Panc1 (cell line): ENCODE measurements around the gene PFN1. TPM values are rescaled to one million over a fixed set of nuclear protein-coding genes. Genes with fewer than 3 reads are reported as not detected.
A peak's percentile ranks its signal among the peaks of the same experiment; 100 is the strongest.

Experiments
- ATAC-seq: fragments of 200-7000 bp; cut with Tn5 transposase; 2 replicates; pipeline ENCODE4 v1.9.1; 2020; ENCODE audit warnings: mild to moderate bottlenecking, moderate library complexity
- BruUV-seq: library from RNA; stranded (reverse); fragments of 400-500 nt; replicated peaks from 2 replicates; lab custom pipeline; 2021; lab: Mats Ljungman, UMichigan
- CTCF ChIA-PET: fragments of 300-600 bp; sonication (Branson Sonifier 250); formaldehyde crosslinking; loops from one replicate; lab custom pipeline; 2022; ENCODE audit warnings: antibody characterized with exemption; lab: Charles Lee
- POLR2A ChIA-PET: fragments of 300-600 bp; sonication (Branson Sonifier 250); formaldehyde crosslinking; loops from one replicate; lab custom pipeline; 2022; ENCODE audit warnings: antibody characterized with exemption; lab: Charles Lee
- DNase-seq: peaks from one replicate; pipeline ENCODE4 v3.0.0-alpha.2; 2010; ENCODE audit warnings: low read depth, low spot score
- H3K27ac ChIP-seq: 2 replicates; pipeline ENCODE4 v1.5.1; 2011; ENCODE audit warnings: mild to moderate bottlenecking, low read length, inconsistent platforms
- H3K27me3 ChIP-seq: fragments of 200-500 bp; sonication (Bioruptor generic); 2 replicates; pipeline ENCODE4 v1.6.0; 2014; ENCODE audit warnings: low read length, inconsistent platforms; ENCODE audit not compliant: control insufficient read depth, insufficient read depth
- H3K36me3 ChIP-seq: fragments of 200-500 bp; sonication (Bioruptor generic); 2 replicates; pipeline ENCODE4 v1.5.1; 2014; ENCODE audit warnings: inconsistent platforms, mild to moderate bottlenecking, low read length, moderate library complexity; ENCODE audit not compliant: control insufficient read depth, insufficient read depth
- H3K4me1 ChIP-seq: 2 replicates; pipeline ENCODE4 v1.5.1; 2011; ENCODE audit warnings: inconsistent platforms, mild to moderate bottlenecking, low read length, moderate library complexity; ENCODE audit not compliant: control insufficient read depth, insufficient read depth
- H3K4me3 ChIP-seq, 2 experiments: 2 replicates each; pipeline ENCODE4 v1.5.1; 2011 to 2012; ENCODE audit warnings: low read depth in 2 of 2, low read length in 2 of 2, mild to moderate bottlenecking in 2 of 2, inconsistent platforms in 1 of 2, moderate library complexity in 1 of 2
- H3K9me3 ChIP-seq: fragments of 200-500 bp; sonication (Bioruptor generic); 2 replicates; pipeline ENCODE4 v1.5.1; 2014; ENCODE audit warnings: low read depth, mild to moderate bottlenecking, inconsistent platforms, low read length, moderate library complexity; ENCODE audit not compliant: control insufficient read depth, insufficient read depth
- CTCF ChIP-seq: fragments of 450-650 bp; IDR thresholded peaks from 2 replicates; pipeline ENCODE4 v1.5.1; 2017; ENCODE audit warnings: mild to moderate bottlenecking
- POLR2AphosphoS5 ChIP-seq: IDR thresholded peaks from 2 replicates; pipeline ENCODE4 v1.6.1; 2012; ENCODE audit warnings: mild to moderate bottlenecking, low read depth, low read length, moderate library complexity
- REST ChIP-seq, 2 experiments: IDR thresholded peaks; 2 replicates each; pipeline ENCODE4 v1.6.1; 2011 to 2012; ENCODE audit warnings: low read depth in 2 of 2, control low read depth in 1 of 2, low read length in 1 of 2, mild to moderate bottlenecking in 1 of 2, moderate library complexity in 1 of 2; ENCODE audit not compliant: insufficient read depth in 1 of 2
- SIN3A ChIP-seq: IDR thresholded peaks from 2 replicates; pipeline ENCODE4 v1.6.1; 2012; ENCODE audit warnings: low read depth, mild to moderate bottlenecking, low read length, moderate library complexity, borderline replicate concordance; ENCODE audit not compliant: insufficient read depth
- TCF7L2 ChIP-seq: IDR thresholded peaks from 2 replicates; pipeline ENCODE4 v1.6.1; 2011; ENCODE audit warnings: mild to moderate bottlenecking, low read depth, low read length, inconsistent platforms
- in situ Hi-C: cut with HindIII; loops from 2 replicates; pipeline ENCODE4 v1.10.0; 2016; ENCODE audit warnings: low sequenced_read_pairs, low pct_unique_long_range_greater_than_20kb
- intact Hi-C: fragments of 100-400 bp; cut with micrococcal nuclease; formaldehyde crosslinking; loops from one replicate; pipeline ENCODE4 v1.10.0; 2022; ENCODE audit not compliant: unreplicated experiment
- total RNA-seq: library from RNA; stranded (reverse); gene quantifications from one replicate; pipeline ENCODE4 v1.2.1, GENCODE V29; 2021; ENCODE audit not compliant: unreplicated experiment

The PFN1 gene
- total RNA-seq, 1 experiment from 2014 or later: 1,074 TPM

GRCh38 chr17:4960279-4960922, 12.1 kb upstream of the PFN1 start:
- no peak for DNase-seq
- ATAC-seq: no peak; the same call in 1 of the 2 replicates

GRCh38 chr17:4959261-4959965, 11.1 kb upstream of the PFN1 start:
- ATAC-seq: no peak

More at GRCh38 chr17:4960279-4960922, 12.1 kb upstream of the PFN1 start:
- CTCF ChIA-PET: no interaction called here
- in situ Hi-C loops: no loop called here
- Histone ChIP-seq H3K9me3 (no peaks in the 10 kb centered on the region), H3K27ac (no peak overlapping the region), H3K36me3 (no peaks in the 10 kb centered on the region), H3K27me3 (no peaks in the 10 kb centered on the region), H3K4me1 (no peaks in the 10 kb centered on the region), H3K4me3 (no peak overlapping the region)
- no TSS peak for BruUV-seq
- intact Hi-C loops: no loop called here
- TF ChIP-seq POLR2AphosphoS5: no peak
- POLR2A ChIA-PET: no interaction called here

More at GRCh38 chr17:4959261-4959965, 11.1 kb upstream of the PFN1 start:
- no peaks in the 10 kb centered on the region for H3K9me3 ChIP-seq
- no peak for DNase-seq
- no peak overlapping the region for H3K4me3 ChIP-seq
- ChIA-PET POLR2A (no interaction called here), CTCF (no interaction called here)
- TF ChIP-seq POLR2AphosphoS5 (no peak), TCF7L2 (no peak), SIN3A (no peak), REST (IDR thresholded peaks at IDR 0.05; ENCODE audit: insufficient read depth in 1 of 2, low read depth in 2 of 2, low read length in 1 of 2) (no peak), CTCF (no peak)
- no peaks in the 10 kb centered on the region for H3K36me3 ChIP-seq
- intact Hi-C loops (no loop called here), in situ Hi-C loops (no loop called here)
- no peaks in the 10 kb centered on the region for H3K4me1 ChIP-seq
- BruUV-seq: TSS peak; percentile 82
- H3K27ac ChIP-seq: no peak overlapping the region
- no peaks in the 10 kb centered on the region for H3K27me3 ChIP-seq
